Esophagus squamous epithelium (tissue), 4 donors: ENCODE results near the gene HMGCR.

Experiments used
- POLR2A ChIP-seq, 4 donors: fragments of 450-650 bp; IDR thresholded peaks; one replicate each; pipeline ENCODE4 v1.6.1; 2017; ENCODE audit warnings: antibody characterized with exemption in 4 of 4, mild to moderate bottlenecking in 4 of 4, moderate library complexity in 3 of 4
- TF ChIP-seq, protein P1 (sequence below), 6 experiments: fragments of 450-650 bp in 4 of 6; fragments of 200-600 bp in 2 of 6; sonication (generic) in 2 of 6; IDR thresholded peaks; one replicate each; pipeline ENCODE4 v1.5.1; 2016 to 2019; ENCODE audit warnings: antibody characterized with exemption in 6 of 6, mild to moderate bottlenecking in 4 of 6, moderate library complexity in 4 of 6

DNA sequence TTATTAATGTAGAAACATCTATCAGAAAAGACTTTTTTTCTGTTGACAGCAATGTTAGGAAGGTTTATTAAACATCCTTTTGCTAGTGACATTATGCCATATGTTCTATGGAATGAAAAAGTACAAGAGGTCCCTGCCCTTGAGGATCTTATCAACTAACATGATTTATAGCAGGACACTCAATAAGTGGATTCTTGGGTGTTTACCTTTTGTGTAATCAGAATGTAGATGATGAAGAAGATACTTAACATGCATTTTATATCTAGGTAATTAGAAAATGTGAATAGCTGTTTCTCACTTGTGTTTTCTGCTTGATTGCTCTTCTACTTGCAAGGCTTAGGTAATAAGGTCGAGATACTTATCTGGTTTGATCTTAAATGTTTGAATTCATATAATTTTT is 4.9 kb downstream of the HMGCR start:
- no peak for TF ChIP-seq POLR2A (IDR thresholded peaks at IDR 0.05)
- TF ChIP-seq, protein P1, sequence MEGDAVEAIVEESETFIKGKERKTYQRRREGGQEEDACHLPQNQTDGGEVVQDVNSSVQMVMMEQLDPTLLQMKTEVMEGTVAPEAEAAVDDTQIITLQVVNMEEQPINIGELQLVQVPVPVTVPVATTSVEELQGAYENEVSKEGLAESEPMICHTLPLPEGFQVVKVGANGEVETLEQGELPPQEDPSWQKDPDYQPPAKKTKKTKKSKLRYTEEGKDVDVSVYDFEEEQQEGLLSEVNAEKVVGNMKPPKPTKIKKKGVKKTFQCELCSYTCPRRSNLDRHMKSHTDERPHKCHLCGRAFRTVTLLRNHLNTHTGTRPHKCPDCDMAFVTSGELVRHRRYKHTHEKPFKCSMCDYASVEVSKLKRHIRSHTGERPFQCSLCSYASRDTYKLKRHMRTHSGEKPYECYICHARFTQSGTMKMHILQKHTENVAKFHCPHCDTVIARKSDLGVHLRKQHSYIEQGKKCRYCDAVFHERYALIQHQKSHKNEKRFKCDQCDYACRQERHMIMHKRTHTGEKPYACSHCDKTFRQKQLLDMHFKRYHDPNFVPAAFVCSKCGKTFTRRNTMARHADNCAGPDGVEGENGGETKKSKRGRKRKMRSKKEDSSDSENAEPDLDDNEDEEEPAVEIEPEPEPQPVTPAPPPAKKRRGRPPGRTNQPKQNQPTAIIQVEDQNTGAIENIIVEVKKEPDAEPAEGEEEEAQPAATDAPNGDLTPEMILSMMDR (IDR thresholded peaks at IDR 0.05): no peak
